BE2C (cell line): ENCODE data around the gene CCKAR.

Experiments
- DNase-seq: peaks from one replicate; pipeline ENCODE4 v3.0.0-alpha.2; 2020
- H3K27me3 ChIP-seq: fragments of 250-450 bp; sonication (Bioruptor Pico); 2 replicates; pipeline ENCODE4 v1.5.1; 2020; ENCODE audit warnings: mild to moderate bottlenecking
- H3K36me3 ChIP-seq: fragments of 250-450 bp; sonication (Bioruptor Pico); 2 replicates; pipeline ENCODE4 v1.5.1; 2020; ENCODE audit warnings: mild to moderate bottlenecking
- H3K4me1 ChIP-seq: fragments of 250-450 bp; sonication (Bioruptor Pico); 2 replicates; pipeline ENCODE4 v1.5.1; 2020
- H3K4me3 ChIP-seq: 2 replicates; pipeline ENCODE4 v1.5.1; 2011; ENCODE audit warnings: low read depth, low read length
- H3K9me3 ChIP-seq: fragments of 250-450 bp; sonication (Bioruptor Pico); 2 replicates; pipeline ENCODE4 v1.5.1; 2020
- TF ChIP-seq, protein P1 (sequence below): IDR thresholded peaks from 2 replicates; pipeline ENCODE4 v1.5.1; 2012; ENCODE audit warnings: mild to moderate bottlenecking, low read depth, low read length

CCKAR gene

DNA sequence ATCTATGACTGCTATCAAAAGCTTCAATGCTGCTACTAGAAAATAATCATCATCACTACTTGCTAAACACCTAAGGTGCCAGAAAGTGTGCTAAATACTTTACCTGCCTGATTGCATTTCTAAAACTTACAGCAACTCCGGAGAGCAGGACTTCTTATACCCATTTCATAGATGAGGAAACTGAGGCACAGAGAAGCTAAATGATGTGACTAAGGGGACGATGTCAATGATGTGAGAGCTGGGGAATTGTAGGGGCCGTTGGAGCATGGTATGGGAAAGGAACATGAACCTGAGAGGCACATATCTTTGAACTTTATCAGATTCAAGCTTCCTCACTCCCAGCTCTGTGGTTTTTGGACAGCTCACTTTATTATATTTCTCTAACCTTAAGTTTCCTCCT lies 38.7 kb downstream of the CCKAR start:
- H3K27me3 ChIP-seq, result no peaks in the 10 kb centered on the region
- no peaks in the 10 kb centered on the region for H3K4me1 ChIP-seq
- DNase-seq, result no peak
- H3K36me3 ChIP-seq, result no peaks in the 10 kb centered on the region
- no peak overlapping the region for H3K4me3 ChIP-seq
- H3K9me3 ChIP-seq, result no peaks in the 10 kb centered on the region
- TF ChIP-seq, protein P1, sequence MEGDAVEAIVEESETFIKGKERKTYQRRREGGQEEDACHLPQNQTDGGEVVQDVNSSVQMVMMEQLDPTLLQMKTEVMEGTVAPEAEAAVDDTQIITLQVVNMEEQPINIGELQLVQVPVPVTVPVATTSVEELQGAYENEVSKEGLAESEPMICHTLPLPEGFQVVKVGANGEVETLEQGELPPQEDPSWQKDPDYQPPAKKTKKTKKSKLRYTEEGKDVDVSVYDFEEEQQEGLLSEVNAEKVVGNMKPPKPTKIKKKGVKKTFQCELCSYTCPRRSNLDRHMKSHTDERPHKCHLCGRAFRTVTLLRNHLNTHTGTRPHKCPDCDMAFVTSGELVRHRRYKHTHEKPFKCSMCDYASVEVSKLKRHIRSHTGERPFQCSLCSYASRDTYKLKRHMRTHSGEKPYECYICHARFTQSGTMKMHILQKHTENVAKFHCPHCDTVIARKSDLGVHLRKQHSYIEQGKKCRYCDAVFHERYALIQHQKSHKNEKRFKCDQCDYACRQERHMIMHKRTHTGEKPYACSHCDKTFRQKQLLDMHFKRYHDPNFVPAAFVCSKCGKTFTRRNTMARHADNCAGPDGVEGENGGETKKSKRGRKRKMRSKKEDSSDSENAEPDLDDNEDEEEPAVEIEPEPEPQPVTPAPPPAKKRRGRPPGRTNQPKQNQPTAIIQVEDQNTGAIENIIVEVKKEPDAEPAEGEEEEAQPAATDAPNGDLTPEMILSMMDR, result no peak

DNA sequence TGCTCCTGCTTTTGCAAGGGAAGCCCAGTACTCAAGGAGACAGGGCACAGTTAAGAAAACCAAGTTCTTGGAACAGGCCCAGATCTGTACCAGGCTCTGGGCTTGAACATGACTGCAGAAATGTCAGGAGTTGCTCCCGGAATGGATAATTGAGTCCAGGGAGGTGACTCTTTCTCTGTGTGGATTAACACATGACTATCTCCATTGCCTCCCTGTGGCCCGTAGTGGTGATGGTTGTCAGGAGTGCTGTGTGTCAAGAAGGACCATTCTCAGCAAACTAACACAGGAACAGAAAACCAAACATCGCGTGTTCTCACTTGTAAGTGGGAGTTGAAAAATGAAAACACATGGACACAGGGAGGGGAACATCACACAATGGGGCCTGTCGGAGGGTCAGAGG lies 39.9 kb downstream of the CCKAR start:
- Histone ChIP-seq H3K9me3 (no peaks in the 10 kb centered on the region), H3K4me1 (no peaks in the 10 kb centered on the region), H3K4me3 (no peak overlapping the region), H3K27me3 (no peaks in the 10 kb centered on the region), H3K36me3 (no peaks in the 10 kb centered on the region)
- TF ChIP-seq, protein P1, result no peak
- DNase-seq, result no peak

DNA sequence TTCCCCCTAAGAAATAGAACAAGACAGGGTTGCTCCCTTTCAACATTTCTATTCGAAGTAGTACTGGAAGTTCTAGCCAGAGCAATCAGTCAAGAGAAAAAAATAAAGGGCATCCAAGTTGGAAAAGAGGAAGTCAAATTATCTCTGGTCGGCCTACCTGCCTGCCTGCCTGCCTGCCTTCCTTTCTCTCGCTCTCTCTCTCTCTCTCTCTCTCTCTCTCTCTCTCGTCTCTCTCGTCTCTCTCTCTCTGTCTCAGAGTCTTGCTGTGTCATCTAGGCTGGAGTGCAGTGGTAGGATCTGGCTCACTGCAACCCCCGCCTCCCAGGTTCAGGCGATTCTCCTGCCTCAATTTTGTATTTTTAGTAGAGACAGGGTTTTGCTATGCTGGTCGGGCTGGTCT lies 42.9 kb downstream of the CCKAR start:
- H3K36me3 ChIP-seq, result no peaks in the 10 kb centered on the region
- no peak overlapping the region for H3K4me3 ChIP-seq
- no peaks in the 10 kb centered on the region for H3K9me3 ChIP-seq
- no peaks in the 10 kb centered on the region for H3K4me1 ChIP-seq
- TF ChIP-seq, protein P1, result no peak
- no peaks in the 10 kb centered on the region for H3K27me3 ChIP-seq
- DNase-seq, result no peak

DNA sequence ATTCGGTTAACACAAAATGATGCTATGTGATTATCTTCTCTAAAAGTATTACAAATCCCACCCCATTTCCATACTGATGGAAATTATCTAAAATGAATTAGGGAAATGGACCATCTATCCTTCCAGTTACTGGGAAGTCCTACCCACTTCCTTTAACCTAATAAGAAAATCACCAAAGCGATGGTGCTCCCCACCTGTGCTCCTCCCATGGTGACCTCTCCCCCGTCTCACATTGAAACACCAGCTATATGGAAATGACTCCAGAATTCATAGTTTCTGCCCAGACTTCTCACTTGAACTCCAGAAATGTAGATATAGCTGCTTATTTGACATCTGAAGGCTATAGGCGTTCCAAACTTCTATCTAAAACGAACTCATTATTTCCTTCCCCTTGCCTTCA lies 48.5 kb downstream of the CCKAR start:
- no peak for DNase-seq
- H3K4me1 ChIP-seq, result no peaks in the 10 kb centered on the region
- TF ChIP-seq, protein P1, result no peak
- no peaks in the 10 kb centered on the region for H3K9me3 ChIP-seq
- H3K4me3 ChIP-seq, result no peak overlapping the region
- no peaks in the 10 kb centered on the region for H3K36me3 ChIP-seq
- no peaks in the 10 kb centered on the region for H3K27me3 ChIP-seq

DNA sequence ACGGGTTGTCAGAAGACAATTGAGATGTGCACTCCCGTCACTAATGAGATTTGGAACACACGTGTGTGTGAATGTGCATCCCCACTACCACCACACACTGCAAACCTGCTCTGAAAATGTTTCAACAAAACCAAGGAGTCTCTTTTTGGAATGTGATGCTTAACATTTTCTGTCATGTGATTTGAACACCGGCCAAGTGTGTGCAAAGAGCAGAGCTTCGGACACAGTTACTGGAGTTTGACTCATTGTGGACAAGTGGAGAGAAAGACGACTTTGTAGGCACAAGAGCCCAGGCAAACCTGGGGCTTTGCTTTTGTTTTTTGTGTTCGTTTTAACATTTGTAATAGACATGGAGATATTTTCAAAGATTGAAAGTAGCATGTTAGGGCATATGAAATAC lies 49.2 kb downstream of the CCKAR start:
- no peak overlapping the region for H3K4me3 ChIP-seq
- H3K36me3 ChIP-seq, result no peaks in the 10 kb centered on the region
- TF ChIP-seq, protein P1, result no peak
- no peaks in the 10 kb centered on the region for H3K27me3 ChIP-seq
- no peaks in the 10 kb centered on the region for H3K9me3 ChIP-seq
- no peaks in the 10 kb centered on the region for H3K4me1 ChIP-seq
- DNase-seq, result no peak

DNA sequence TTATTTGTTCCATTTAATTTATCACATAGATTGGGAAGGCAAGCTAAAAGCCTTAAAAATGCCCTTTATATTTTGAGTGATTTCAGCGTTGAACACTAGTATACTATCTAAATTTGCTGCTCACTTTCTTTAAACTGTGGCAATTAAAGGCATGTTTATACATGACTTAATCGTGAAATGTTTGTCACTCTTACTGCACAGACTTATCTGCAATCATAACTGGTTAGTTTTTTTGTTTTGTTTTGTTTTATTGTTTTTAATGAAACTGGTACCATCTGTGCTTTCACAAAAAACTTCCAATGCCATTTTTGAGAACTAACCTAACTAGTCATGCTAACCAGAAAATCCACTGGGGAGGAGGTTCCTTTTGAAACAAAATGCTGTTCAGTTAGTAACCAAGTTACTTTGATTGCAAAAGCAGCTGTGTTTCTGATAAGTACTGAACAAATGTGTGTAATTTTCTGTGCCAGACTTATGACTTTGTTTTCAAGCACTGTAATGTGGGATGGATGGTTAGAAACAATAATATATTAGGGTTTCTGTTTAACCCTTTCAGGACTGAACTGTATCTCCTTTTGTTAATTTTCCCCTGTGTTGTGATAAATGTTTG lies 56.1 kb downstream of the CCKAR start:
- no peaks in the 10 kb centered on the region for H3K4me1 ChIP-seq
- DNase-seq, result no peak
- H3K27me3 ChIP-seq, result no peaks in the 10 kb centered on the region
- H3K9me3 ChIP-seq, result no peaks in the 10 kb centered on the region
- peaks cover 8% of the 10 kb centered on the region for H3K36me3 ChIP-seq
- TF ChIP-seq, protein P1, result no peak
- no peak overlapping the region for H3K4me3 ChIP-seq
